GM12891 (cell line): ENCODE data around the gene IP6K3.

ENCODE experiments used
- POLR2A ChIP-seq: IDR thresholded peaks from 2 replicates; pipeline ENCODE4 v1.6.1; 2011; ENCODE audit warnings: low read depth, low read length, control low read depth
- POLR2AphosphoS5 ChIP-seq: IDR thresholded peaks from 2 replicates; pipeline ENCODE4 v1.6.1; 2011; ENCODE audit warnings: low read depth, low read length, control low read depth
- POU2F2 ChIP-seq: IDR thresholded peaks from 2 replicates; pipeline ENCODE4 v1.6.1; 2011; ENCODE audit warnings: low read depth, mild to moderate bottlenecking, control low read depth, low read length, moderate library complexity
- SPI1 ChIP-seq: IDR thresholded peaks from 2 replicates; pipeline ENCODE4 v1.6.1; 2011; ENCODE audit warnings: low read depth, low read length, control low read depth
- TAF1 ChIP-seq: IDR thresholded peaks from 2 replicates; pipeline ENCODE4 v1.6.1; 2011; ENCODE audit warnings: low read depth, low read length, control low read depth

- TF ChIP-seq POLR2A (no peak), POLR2AphosphoS5 (no peak), TAF1 (no peak), SPI1 (no peak), POU2F2 (no peak)
These were observed 8.6 kb downstream of the IP6K3 start for GRCh38 chr6:33738153-33738552.
